ENCODE data around the gene TFDP2.

The TFDP2 gene

DNA sequence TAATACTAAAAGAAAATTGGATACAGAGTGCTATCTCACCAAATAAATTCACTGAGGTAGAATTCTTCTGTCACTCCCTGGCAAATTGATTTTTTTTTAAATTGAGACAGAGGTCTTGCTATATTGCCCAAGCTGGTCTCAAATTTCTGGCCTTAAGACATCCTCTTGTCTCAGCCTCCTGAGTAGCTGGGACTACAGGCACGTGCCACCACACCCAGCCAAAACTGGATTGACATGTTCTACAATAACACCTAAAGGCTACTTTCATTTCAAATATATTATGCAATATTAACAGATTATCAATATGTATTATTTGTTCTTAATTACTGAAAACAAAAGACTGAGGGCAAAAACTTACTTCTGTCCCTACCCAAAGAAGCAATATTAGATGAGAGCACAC, 36.7 kb downstream of the TFDP2 start (continued):
- TF ChIP-seq ZNF548 (tag by site-specific recombination; IDR thresholded peaks at IDR 0.05) = no peak
- no peak for TF ChIP-seq BCL11B (tag by site-specific recombination; IDR thresholded peaks at IDR 0.05; ENCODE audit: low read depth)
- TF ChIP-seq ZBTB21 (tag by site-specific recombination; IDR thresholded peaks at IDR 0.05) = no peak
- no peak for TF ChIP-seq ZNF211 (tag by site-specific recombination; IDR thresholded peaks at IDR 0.05; ENCODE audit: low read depth)

DNA sequence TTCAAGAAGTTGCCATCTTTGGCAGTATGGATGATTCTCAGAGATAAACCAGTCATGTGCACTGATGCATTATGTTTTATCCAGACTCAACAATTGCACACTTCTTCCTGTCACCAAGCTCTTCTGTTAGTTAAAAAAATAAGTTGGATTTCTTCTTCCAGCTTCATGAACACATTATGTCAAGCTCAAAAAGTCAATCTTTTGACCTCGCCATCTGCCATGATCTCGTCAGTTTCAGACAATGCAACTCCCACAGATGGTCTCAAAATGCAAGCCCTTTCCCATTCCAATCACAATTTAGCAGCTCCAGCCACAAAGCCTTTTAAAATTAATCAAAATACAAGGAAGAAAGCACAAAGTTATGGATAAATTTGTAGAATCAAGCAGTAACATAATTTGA, 42.8 kb downstream of the TFDP2 start:
- Histone ChIP-seq H3K9me3 (ENCODE audit: control insufficient read depth, insufficient read depth, low read depth, low read length) (no peaks in the 10 kb centered on the region), H3K4me1 (ENCODE audit: control insufficient read depth, insufficient read depth, low read length) (no peaks in the 10 kb centered on the region), H3K36me3 (ENCODE audit: control insufficient read depth in 2 of 2, insufficient read depth in 1 of 2, low read length in 2 of 2) (no peaks in the 10 kb centered on the region), H3K4me3 (ENCODE audit: low read depth, low read length) (no peak overlapping the region), H3K27ac (ENCODE audit: extremely low read depth, low read depth, low read length) (no peak overlapping the region)
- CTCF ChIA-PET = no interaction called here
- TF ChIP-seq ZNF843 (tag by site-specific recombination; IDR thresholded peaks at IDR 0.05) (no peak), ZNF391 (tag by site-specific recombination; IDR thresholded peaks at IDR 0.05; ENCODE audit: borderline replicate concordance, low read depth) (no peak), ZNF76 (tag by site-specific recombination; IDR thresholded peaks at IDR 0.05; ENCODE audit: borderline replicate concordance, low read depth) (no peak), ZNF426 (tag by site-specific recombination; IDR thresholded peaks at IDR 0.05) (no peak), ZNF473 (tag by site-specific recombination; IDR thresholded peaks at IDR 0.05) (no peak), ZFHX2 (tag by site-specific recombination; conservative IDR thresholded peaks at IDR 0.05) (no peak), ZNF146 (tag by site-specific recombination; IDR thresholded peaks at IDR 0.05) (no peak), MEIS1 (CRISPR knock-in tag; IDR thresholded peaks at IDR 0.05; ENCODE audit: borderline replicate concordance) (no peak), ZFP37 (tag by site-specific recombination; IDR thresholded peaks at IDR 0.05) (no peak)
- TF ChIP-seq, protein P1, sequence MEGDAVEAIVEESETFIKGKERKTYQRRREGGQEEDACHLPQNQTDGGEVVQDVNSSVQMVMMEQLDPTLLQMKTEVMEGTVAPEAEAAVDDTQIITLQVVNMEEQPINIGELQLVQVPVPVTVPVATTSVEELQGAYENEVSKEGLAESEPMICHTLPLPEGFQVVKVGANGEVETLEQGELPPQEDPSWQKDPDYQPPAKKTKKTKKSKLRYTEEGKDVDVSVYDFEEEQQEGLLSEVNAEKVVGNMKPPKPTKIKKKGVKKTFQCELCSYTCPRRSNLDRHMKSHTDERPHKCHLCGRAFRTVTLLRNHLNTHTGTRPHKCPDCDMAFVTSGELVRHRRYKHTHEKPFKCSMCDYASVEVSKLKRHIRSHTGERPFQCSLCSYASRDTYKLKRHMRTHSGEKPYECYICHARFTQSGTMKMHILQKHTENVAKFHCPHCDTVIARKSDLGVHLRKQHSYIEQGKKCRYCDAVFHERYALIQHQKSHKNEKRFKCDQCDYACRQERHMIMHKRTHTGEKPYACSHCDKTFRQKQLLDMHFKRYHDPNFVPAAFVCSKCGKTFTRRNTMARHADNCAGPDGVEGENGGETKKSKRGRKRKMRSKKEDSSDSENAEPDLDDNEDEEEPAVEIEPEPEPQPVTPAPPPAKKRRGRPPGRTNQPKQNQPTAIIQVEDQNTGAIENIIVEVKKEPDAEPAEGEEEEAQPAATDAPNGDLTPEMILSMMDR (tag by site-specific recombination; IDR thresholded peaks at IDR 0.05) = no peak
- TF ChIP-seq, protein P2, sequence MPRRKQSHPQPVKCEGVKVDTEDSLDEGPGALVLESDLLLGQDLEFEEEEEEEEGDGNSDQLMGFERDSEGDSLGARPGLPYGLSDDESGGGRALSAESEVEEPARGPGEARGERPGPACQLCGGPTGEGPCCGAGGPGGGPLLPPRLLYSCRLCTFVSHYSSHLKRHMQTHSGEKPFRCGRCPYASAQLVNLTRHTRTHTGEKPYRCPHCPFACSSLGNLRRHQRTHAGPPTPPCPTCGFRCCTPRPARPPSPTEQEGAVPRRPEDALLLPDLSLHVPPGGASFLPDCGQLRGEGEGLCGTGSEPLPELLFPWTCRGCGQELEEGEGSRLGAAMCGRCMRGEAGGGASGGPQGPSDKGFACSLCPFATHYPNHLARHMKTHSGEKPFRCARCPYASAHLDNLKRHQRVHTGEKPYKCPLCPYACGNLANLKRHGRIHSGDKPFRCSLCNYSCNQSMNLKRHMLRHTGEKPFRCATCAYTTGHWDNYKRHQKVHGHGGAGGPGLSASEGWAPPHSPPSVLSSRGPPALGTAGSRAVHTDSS (tag by site-specific recombination; IDR thresholded peaks at IDR 0.05) = no peak
- POLR2A ChIA-PET = no interaction called here

DNA sequence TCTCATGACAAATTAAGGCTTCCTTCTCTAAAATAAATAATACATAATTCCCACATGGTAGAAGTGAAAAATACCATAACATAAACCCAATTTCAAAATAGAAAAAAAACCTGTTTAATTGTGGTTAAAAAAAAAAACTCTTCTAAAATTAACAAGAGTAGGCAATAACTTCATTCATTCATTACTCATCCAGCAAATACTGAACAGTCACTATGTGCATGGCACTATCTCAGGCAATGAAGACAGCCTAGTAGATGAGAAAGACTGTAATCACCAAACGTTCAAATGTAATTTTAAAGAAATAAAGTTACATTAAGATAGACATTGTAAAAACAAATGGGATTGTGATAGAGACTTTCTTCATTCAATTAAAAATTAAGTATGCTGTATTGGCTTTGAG, 43.4 kb downstream of the TFDP2 start:
- Histone ChIP-seq H3K4me3 (ENCODE audit: low read depth, low read length) (no peak overlapping the region), H3K4me1 (ENCODE audit: control insufficient read depth, insufficient read depth, low read length) (no peaks in the 10 kb centered on the region), H3K36me3 (ENCODE audit: control insufficient read depth in 2 of 2, insufficient read depth in 1 of 2, low read length in 2 of 2) (no peaks in the 10 kb centered on the region), H3K9me3 (ENCODE audit: control insufficient read depth, insufficient read depth, low read depth, low read length) (no peaks in the 10 kb centered on the region), H3K27ac (ENCODE audit: extremely low read depth, low read depth, low read length) (no peak overlapping the region)
- POLR2A ChIA-PET = no interaction called here
- CTCF ChIA-PET = no interaction called here
- TF ChIP-seq ZNF843 (tag by site-specific recombination; IDR thresholded peaks at IDR 0.05) = no peak
- TF ChIP-seq, protein P3, sequence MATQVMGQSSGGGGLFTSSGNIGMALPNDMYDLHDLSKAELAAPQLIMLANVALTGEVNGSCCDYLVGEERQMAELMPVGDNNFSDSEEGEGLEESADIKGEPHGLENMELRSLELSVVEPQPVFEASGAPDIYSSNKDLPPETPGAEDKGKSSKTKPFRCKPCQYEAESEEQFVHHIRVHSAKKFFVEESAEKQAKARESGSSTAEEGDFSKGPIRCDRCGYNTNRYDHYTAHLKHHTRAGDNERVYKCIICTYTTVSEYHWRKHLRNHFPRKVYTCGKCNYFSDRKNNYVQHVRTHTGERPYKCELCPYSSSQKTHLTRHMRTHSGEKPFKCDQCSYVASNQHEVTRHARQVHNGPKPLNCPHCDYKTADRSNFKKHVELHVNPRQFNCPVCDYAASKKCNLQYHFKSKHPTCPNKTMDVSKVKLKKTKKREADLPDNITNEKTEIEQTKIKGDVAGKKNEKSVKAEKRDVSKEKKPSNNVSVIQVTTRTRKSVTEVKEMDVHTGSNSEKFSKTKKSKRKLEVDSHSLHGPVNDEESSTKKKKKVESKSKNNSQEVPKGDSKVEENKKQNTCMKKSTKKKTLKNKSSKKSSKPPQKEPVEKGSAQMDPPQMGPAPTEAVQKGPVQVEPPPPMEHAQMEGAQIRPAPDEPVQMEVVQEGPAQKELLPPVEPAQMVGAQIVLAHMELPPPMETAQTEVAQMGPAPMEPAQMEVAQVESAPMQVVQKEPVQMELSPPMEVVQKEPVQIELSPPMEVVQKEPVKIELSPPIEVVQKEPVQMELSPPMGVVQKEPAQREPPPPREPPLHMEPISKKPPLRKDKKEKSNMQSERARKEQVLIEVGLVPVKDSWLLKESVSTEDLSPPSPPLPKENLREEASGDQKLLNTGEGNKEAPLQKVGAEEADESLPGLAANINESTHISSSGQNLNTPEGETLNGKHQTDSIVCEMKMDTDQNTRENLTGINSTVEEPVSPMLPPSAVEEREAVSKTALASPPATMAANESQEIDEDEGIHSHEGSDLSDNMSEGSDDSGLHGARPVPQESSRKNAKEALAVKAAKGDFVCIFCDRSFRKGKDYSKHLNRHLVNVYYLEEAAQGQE (tag by site-specific recombination; IDR thresholded peaks at IDR 0.05) = no peak
- TF ChIP-seq ZNF174 (tag by site-specific recombination; IDR thresholded peaks at IDR 0.05) = no peak
- TF ChIP-seq, protein P4, sequence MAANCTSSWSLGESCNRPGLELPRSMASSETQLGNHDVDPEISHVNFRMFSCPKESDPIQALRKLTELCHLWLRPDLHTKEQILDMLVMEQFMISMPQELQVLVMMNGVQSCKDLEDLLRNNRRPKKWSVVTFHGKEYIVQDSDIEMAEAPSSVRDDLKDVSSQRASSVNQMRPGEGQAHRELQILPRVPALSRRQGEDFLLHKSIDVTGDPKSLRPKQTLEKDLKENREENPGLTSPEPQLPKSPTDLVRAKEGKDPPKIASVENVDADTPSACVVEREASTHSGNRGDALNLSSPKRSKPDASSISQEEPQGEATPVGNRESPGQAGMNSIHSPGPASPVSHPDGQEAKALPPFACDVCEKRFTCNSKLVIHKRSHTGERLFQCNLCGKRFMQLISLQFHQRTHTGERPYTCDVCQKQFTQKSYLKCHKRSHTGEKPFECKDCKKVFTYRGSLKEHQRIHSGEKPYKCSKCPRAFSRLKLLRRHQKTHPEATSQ (tag by site-specific recombination; IDR thresholded peaks at IDR 0.05) = no peak
- TF ChIP-seq, protein P5, sequence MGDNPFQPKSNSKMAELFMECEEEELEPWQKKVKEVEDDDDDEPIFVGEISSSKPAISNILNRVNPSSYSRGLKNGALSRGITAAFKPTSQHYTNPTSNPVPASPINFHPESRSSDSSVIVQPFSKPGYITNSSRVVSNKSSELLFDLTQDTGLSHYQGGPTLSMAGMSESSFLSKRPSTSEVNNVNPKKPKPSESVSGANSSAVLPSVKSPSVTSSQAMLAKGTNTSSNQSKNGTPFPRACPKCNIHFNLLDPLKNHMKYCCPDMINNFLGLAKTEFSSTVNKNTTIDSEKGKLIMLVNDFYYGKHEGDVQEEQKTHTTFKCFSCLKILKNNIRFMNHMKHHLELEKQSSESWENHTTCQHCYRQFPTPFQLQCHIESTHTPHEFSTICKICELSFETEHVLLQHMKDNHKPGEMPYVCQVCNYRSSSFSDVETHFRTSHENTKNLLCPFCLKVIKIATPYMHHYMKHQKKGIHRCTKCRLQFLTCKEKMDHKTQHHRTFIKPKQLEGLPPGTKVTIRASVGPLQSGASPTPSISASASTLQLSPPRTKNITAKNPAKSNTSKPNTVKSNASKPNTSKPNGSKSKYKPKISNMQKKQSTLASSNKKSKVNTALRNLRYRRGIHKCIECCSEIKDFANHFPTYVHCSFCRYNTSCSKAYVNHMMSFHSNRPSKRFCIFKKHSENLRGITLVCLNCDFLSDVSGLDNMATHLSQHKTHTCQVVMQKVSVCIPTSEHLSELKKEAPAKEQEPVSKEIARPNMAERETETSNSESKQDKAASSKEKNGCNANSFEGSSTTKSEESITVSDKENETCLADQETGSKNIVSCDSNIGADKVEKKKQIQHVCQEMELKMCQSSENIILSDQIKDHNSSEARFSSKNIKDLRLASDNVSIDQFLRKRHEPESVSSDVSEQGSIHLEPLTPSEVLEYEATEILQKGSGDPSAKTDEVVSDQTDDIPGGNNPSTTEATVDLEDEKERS (tag by site-specific recombination; IDR thresholded peaks at IDR 0.05) = no peak
- TF ChIP-seq, protein P6, sequence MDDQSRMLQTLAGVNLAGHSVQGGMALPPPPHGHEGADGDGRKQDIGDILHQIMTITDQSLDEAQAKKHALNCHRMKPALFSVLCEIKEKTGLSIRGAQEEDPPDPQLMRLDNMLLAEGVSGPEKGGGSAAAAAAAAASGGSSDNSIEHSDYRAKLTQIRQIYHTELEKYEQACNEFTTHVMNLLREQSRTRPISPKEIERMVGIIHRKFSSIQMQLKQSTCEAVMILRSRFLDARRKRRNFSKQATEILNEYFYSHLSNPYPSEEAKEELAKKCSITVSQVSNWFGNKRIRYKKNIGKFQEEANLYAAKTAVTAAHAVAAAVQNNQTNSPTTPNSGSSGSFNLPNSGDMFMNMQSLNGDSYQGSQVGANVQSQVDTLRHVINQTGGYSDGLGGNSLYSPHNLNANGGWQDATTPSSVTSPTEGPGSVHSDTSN (CRISPR knock-in tag; IDR thresholded peaks at IDR 0.05) = no peak
- no peak for TF ChIP-seq BCL11B (tag by site-specific recombination; IDR thresholded peaks at IDR 0.05; ENCODE audit: low read depth)
- no peak for TF ChIP-seq ZNF549 (tag by site-specific recombination; IDR thresholded peaks at IDR 0.05)
- TF ChIP-seq ZNF624 (tag by site-specific recombination; IDR thresholded peaks at IDR 0.05) = no peak
